Left lung (tissue), 10 donors: ENCODE measurements around the gene UBR2. TPM values are rescaled to one million over a fixed set of nuclear protein-coding genes. Genes with fewer than 3 reads are reported as not detected.
"Not testable (repeated sequence)": the region's sequence is repeated elsewhere in the genome, so short reads cannot be mapped to it uniquely, and the experiment has no call there.

Experiments used
- ATAC-seq: fragments of 200-7000 bp; cut with Tn5 transposase; one replicate; pipeline ENCODE4 v1.9.1; 2020; ENCODE audit warnings: moderate library complexity
- DNase-seq, 4 donors: peaks; one replicate each; pipeline ENCODE4 v3.0.0-alpha.2; 2013 to 2020
- H3K27ac ChIP-seq, 2 donors: fragments of 200-600 bp; sonication (generic) in 1 of 2; one replicate each; pipeline versions ENCODE4 v1.5.0 to v1.8.0; 2020 to 2021
- H3K27me3 ChIP-seq, 2 donors: fragments of 200-600 bp; sonication (generic) in 1 of 2; one replicate each; pipeline versions ENCODE4 v1.5.0 to v1.8.0; 2020 to 2021
- H3K36me3 ChIP-seq, 2 donors: fragments of 200-600 bp; sonication (generic) in 1 of 2; one replicate each; pipeline versions ENCODE4 v1.5.0 to v1.8.0; 2020 to 2021
- H3K4me1 ChIP-seq, 2 donors: fragments of 200-600 bp; one replicate each; pipeline ENCODE4 v1.8.0; 2021
- H3K4me3 ChIP-seq, 2 donors: fragments of 200-600 bp; sonication (generic) in 1 of 2; one replicate each; pipeline versions ENCODE4 v1.5.0 to v1.8.0; 2020 to 2021; ENCODE audit warnings: mild to moderate bottlenecking in 1 of 2
- H3K9me3 ChIP-seq, 2 donors: fragments of 200-600 bp; sonication (generic) in 1 of 2; one replicate each; pipeline versions ENCODE4 v1.5.0 to v1.8.0; 2020 to 2021
- intact Hi-C, 2 donors: fragments of 100-400 bp; cut with DNase I; formaldehyde crosslinking; loops; one replicate each; pipeline versions ENCODE4 v1.11.2 to v1.14.2; 2022
- polyA plus RNA-seq, 6 donors: library from polyadenylated mRNA; unstranded; fragments of 120-200 nt; gene quantifications; one replicate each; pipeline ENCODE4 v1.2.1, GENCODE V29; 2013; ENCODE audit not compliant: insufficient read length in 6 of 6
- total RNA-seq, 2 donors: library from RNA; stranded (reverse); fragmentation: NEBNext Ultra II Directional; extraction: Animal tissue kit (Norgen Biotek cat#: 25700); gene quantifications; one replicate each; pipeline ENCODE4 v1.2.1, GENCODE V29; 2021
- TF ChIP-seq, protein P1 (sequence below), 2 donors: fragments of 200-600 bp; sonication (generic) in 1 of 2; IDR thresholded peaks; one replicate each; pipeline versions ENCODE4 v1.5.0 to v1.8.0; 2021; ENCODE audit warnings: antibody characterized with exemption in 2 of 2
- donor health status: DM: no; HTN: yes; CAD: no.
- donor health status: DM: no; HTN: no; CAD: no.

Gene UBR2
- total and polyA plus RNA-seq, 8 donors = 27.9 to 34.6 (median 29.3) TPM

DNA sequence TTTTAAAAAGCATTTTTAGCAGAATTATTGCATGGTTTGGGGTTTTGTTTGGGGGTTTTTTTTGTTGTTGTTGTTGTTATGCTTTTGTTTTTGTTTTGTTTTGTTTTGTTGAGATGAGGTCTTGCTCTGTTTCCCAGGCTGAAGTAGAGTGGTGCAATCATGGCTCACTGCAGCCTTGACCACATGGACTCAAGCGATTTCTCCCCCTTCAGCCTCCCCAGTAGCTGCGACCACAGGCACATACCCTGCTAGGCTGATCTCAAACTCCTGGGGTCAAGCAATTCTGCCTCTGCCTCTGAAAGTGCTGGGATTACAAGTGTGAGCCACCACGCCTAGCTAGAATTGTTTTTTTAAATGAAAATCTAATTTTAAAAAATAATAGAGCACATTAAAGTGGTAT, 35.7 kb downstream of the UBR2 start:
- H3K9me3 ChIP-seq = no peaks in the 10 kb centered on the region
- DNase-seq (no peak), ATAC-seq (no peak)
- intact Hi-C loops = no loop called here
- H3K27ac ChIP-seq = no peak overlapping the region
- TF ChIP-seq, protein P1, sequence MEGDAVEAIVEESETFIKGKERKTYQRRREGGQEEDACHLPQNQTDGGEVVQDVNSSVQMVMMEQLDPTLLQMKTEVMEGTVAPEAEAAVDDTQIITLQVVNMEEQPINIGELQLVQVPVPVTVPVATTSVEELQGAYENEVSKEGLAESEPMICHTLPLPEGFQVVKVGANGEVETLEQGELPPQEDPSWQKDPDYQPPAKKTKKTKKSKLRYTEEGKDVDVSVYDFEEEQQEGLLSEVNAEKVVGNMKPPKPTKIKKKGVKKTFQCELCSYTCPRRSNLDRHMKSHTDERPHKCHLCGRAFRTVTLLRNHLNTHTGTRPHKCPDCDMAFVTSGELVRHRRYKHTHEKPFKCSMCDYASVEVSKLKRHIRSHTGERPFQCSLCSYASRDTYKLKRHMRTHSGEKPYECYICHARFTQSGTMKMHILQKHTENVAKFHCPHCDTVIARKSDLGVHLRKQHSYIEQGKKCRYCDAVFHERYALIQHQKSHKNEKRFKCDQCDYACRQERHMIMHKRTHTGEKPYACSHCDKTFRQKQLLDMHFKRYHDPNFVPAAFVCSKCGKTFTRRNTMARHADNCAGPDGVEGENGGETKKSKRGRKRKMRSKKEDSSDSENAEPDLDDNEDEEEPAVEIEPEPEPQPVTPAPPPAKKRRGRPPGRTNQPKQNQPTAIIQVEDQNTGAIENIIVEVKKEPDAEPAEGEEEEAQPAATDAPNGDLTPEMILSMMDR (IDR thresholded peaks at IDR 0.05) = no peak
- no peak overlapping the region for H3K4me3 ChIP-seq
- H3K4me1 ChIP-seq = peaks cover 0 to 17% of the 10 kb centered on the region in 2 donors
- H3K36me3 ChIP-seq = peaks cover 0 to 20% of the 10 kb centered on the region in 2 donors
- H3K27me3 ChIP-seq = no peaks in the 10 kb centered on the region

DNA sequence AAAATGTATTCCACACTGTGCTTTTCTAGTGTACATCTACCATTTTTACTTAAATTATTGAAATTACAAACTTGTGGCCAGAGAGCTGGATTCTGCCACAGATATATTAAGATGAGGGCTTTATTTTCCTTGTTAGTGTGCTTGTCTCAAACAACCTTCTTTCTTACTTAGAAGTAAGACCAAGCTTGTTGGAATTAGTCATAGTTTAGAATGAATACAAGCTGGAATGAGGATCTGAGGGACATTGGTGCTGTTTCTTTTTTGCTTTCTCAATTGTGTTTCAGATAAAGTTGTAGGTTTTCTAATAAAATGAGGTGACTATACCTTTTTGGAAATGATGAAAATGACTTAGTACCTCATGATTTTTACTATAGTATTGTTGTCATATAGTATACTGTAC, 40.3 kb downstream of the UBR2 start:
- H3K27ac ChIP-seq = no peak overlapping the region
- no peak overlapping the region for H3K4me3 ChIP-seq
- peaks cover 0 to 10% of the 10 kb centered on the region in 2 donors for H3K4me1 ChIP-seq
- no peaks in the 10 kb centered on the region for H3K9me3 ChIP-seq
- H3K27me3 ChIP-seq = no peaks in the 10 kb centered on the region
- H3K36me3 ChIP-seq = peaks cover 0 to 51% of the 10 kb centered on the region in 2 donors
- TF ChIP-seq, protein P1 (IDR thresholded peaks at IDR 0.05) = no peak
- intact Hi-C loops = no loop called here
- ATAC-seq (no peak), DNase-seq (no peak)

DNA sequence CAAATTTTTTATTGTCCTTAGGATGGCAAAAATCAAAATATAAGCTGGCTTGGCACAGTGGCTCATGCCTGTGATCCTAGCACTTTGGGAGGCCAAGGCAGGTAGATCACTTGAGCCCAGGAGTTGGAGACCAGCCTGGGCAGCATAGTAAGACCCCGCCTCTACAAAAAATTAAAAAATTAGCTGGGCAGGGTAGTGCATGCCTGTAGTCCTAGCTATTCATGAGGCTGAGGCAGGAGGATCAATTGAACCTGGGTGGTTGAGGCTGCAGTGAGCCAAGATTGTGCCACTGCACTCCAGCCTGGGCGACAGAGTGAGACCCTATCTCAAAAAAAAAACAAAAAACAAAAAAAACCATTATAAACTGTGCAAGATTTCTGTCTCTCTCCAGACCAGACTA, 40.9 kb downstream of the UBR2 start:
- ATAC-seq, H3K4me1 ChIP-seq, H3K4me3 ChIP-seq, DNase-seq, H3K9me3 ChIP-seq, H3K27ac ChIP-seq, intact Hi-C loops, H3K27me3 ChIP-seq: not testable (repeated sequence)
- H3K36me3 ChIP-seq = peaks cover 0 to 56% of the 10 kb centered on the region in 2 donors

DNA sequence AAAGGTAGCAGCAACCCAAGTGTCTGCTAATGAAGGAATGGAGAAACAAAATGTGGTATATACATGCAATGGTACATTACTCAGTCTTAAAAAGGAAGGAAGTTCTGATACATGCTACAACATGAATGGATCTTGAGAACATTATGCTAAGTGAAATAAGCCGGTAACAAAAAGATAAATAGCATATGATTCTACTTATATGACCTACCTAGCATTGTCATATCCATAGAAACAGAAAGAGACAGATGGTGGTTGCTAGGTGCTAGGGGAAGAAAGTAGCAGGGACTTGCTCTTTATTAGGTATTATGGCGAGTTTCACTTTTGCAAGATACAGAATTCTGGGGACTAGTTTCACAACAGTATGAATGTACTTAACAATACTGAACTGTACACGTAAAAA, 46.6 kb downstream of the UBR2 start:
- H3K4me1 ChIP-seq = peaks cover 0 to 10% of the 10 kb centered on the region in 2 donors
- H3K36me3 ChIP-seq = peaks cover 0 to 72% of the 10 kb centered on the region in 2 donors
- H3K9me3 ChIP-seq = no peaks in the 10 kb centered on the region
- ATAC-seq (no peak), DNase-seq (no peak)
- intact Hi-C loops = no loop called here
- no peak overlapping the region for H3K27ac ChIP-seq
- H3K4me3 ChIP-seq = no peak overlapping the region
- TF ChIP-seq, protein P1 (IDR thresholded peaks at IDR 0.05) = no peak
- H3K27me3 ChIP-seq = no peaks in the 10 kb centered on the region

DNA sequence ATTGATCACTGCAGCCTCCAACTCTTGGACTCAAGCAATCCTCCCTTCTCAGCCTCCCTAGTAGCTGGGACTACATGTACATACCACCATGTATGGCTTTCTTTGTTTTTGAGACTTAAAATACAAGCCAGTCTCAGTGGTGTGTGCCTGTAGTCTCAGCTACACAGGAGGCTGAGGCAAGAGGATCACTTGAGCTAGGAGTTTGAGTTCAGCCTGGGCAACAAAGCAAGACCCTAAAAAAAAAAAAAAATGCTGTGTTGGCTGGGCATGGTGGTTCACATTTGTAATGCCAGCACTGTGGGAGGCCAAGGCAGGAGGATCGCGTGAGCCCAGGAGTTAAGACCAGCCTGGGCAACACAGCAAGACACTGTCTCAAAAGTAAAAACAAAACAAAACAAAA, 51.7 kb downstream of the UBR2 start:
- DNase-seq = no peak
- Histone ChIP-seq H3K9me3 (no peaks in the 10 kb centered on the region), H3K27me3 (no peaks in the 10 kb centered on the region), H3K27ac (no peak overlapping the region), H3K4me3 (no peak overlapping the region), H3K4me1 (no peaks in the 10 kb centered on the region), H3K36me3 (peaks cover 0 to 87% of the 10 kb centered on the region in 2 donors)
- ATAC-seq = no peak
- TF ChIP-seq, protein P1 (IDR thresholded peaks at IDR 0.05) = no peak
- intact Hi-C loops = no loop called here

DNA sequence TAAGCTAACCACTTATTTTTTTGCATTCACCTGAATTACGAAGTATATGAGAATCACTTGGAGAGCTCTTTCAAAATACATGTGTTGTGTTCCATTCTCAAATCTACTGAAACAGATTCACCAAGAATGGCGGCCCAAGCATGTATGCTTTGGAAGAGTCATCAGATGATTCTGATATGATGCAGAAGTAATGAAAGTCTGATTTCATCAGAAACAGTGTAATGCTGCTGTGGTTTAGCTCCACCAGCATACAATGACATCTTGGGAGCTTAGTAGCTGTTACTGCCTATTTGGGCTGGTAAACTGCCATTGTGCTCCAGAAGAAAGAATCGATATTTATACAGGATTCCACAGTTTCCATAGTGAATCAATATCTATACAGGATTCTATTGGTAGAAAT, 52.9 kb downstream of the UBR2 start:
- no peak overlapping the region for H3K27ac ChIP-seq
- intact Hi-C loops = no loop called here
- no peak overlapping the region for H3K4me3 ChIP-seq
- DNase-seq (no peak), ATAC-seq (no peak)
- no peaks in the 10 kb centered on the region for H3K27me3 ChIP-seq
- TF ChIP-seq, protein P1 (IDR thresholded peaks at IDR 0.05) = no peak
- no peaks in the 10 kb centered on the region for H3K9me3 ChIP-seq
- no peaks in the 10 kb centered on the region for H3K4me1 ChIP-seq
- peaks cover 0 to 90% of the 10 kb centered on the region in 2 donors for H3K36me3 ChIP-seq
